Measurements from ENCODE around the gene UBR3.
A peak's percentile ranks its signal among the peaks of the same experiment; 100 is the strongest.
"Not testable (repeated sequence)": the region's sequence is repeated elsewhere in the genome, so short reads cannot be mapped to it uniquely, and the experiment has no call there.

UBR3 gene

GRCh38 chr2:169955940-169956339, 128.7 kb downstream of the UBR3 start:
- no peak for DNase-seq

- DNase-seq, result not testable (repeated sequence)
Observed at GRCh38 chr2:169957219-169957618, 130.0 kb downstream of the UBR3 start.

GRCh38 chr2:169961911-169962310, 134.7 kb downstream of the UBR3 start:
- DNase-seq, result peak; percentile 44

GRCh38 chr2:169963786-169964185, 136.5 kb downstream of the UBR3 start:
- DNase-seq, result no peak

GRCh38 chr2:169964740-169965139, 137.5 kb downstream of the UBR3 start:
- peak; percentile 15 for DNase-seq

- DNase-seq, result no peak
Observed at GRCh38 chr2:169965495-169965894, 138.2 kb downstream of the UBR3 start.

- DNase-seq, result no peak
Observed at GRCh38 chr2:169966454-169966853, 139.2 kb downstream of the UBR3 start.

- DNase-seq, result no peak
Observed at GRCh38 chr2:169968743-169969142, 141.5 kb downstream of the UBR3 start.

- no peak for DNase-seq
Observed at GRCh38 chr2:169975221-169975620, 148.0 kb downstream of the UBR3 start.

GRCh38 chr2:169976335-169976851, 149.1 kb downstream of the UBR3 start:
- DNase-seq, result no peak

GRCh38 chr2:169977530-169977929, 150.3 kb downstream of the UBR3 start:
- DNase-seq, result no peak

- DNase-seq, result no peak
Observed at GRCh38 chr2:169978402-169979017, 151.3 kb downstream of the UBR3 start.

- no peak for DNase-seq
Observed at GRCh38 chr2:169979025-169979424, 151.8 kb downstream of the UBR3 start.

- DNase-seq, result no peak
Observed at GRCh38 chr2:169980001-169980400, 152.7 kb downstream of the UBR3 start.

GRCh38 chr2:169980643-169981042, 153.4 kb downstream of the UBR3 start:
- DNase-seq, result no peak

GRCh38 chr2:169982929-169983328, 155.7 kb downstream of the UBR3 start:
- no peak for DNase-seq

- no peak for DNase-seq
Observed at GRCh38 chr2:169983506-169983905, 156.3 kb downstream of the UBR3 start.

GRCh38 chr2:169984145-169984544, 156.9 kb downstream of the UBR3 start:
- no peak for DNase-seq

- no peak for DNase-seq
Observed at GRCh38 chr2:169994752-169995151, 167.5 kb downstream of the UBR3 start.

- no peak for DNase-seq
Observed at GRCh38 chr2:169997140-169997887, 170.1 kb downstream of the UBR3 start.

- peak; percentile 51 for DNase-seq
Observed at GRCh38 chr2:169999054-169999453, 171.8 kb downstream of the UBR3 start.

- DNase-seq, result no peak
Observed at GRCh38 chr2:170002096-170002495, 174.8 kb downstream of the UBR3 start.

GRCh38 chr2:170005702-170006101, 178.4 kb downstream of the UBR3 start:
- no peak for DNase-seq

GRCh38 chr2:170006587-170007325, 179.5 kb downstream of the UBR3 start:
- DNase-seq, result no peak
